PC-9 (cell line): Measurements from ENCODE around the gene WSCD2.

Experiments
- CTCF ChIP-seq: fragments of 200-600 bp; sonication (generic); conservative IDR thresholded peaks from 2 replicates; pipeline ENCODE4 v1.6.1; 2017; ENCODE audit warnings: mixed run types, antibody characterized with exemption, mild to moderate bottlenecking, moderate library complexity
- EZH2 ChIP-seq: fragments of 200-600 bp; sonication (generic); IDR thresholded peaks from 2 replicates; pipeline ENCODE4 v1.8.0; 2017; ENCODE audit warnings: antibody characterized with exemption, low read depth

GRCh38 chr12:108177131-108177530, 48.0 kb downstream of the WSCD2 start:
- TF ChIP-seq CTCF (no peak), EZH2 (no peak)
